PC-3 (cell line): ENCODE results near the gene SLC6A6. TPM values are rescaled to one million over a fixed set of nuclear protein-coding genes. Genes with fewer than 3 reads are reported as not detected.

Experiments
- ATAC-seq: fragments of 200-7000 bp; cut with Tn5 transposase; 2 replicates; pipeline ENCODE4 v1.9.1; 2020; ENCODE audit warnings: mild to moderate bottlenecking, moderate library complexity
- BruUV-seq: library from RNA; stranded (reverse); fragments of 400-500 nt; replicated peaks from 2 replicates; lab custom pipeline; 2021; lab: Mats Ljungman, UMichigan
- CTCF ChIA-PET: fragments of 300-600 bp; sonication (Branson Sonifier 250); formaldehyde crosslinking; loops from one replicate; lab custom pipeline; 2022; ENCODE audit warnings: antibody characterized with exemption; lab: Charles Lee
- POLR2A ChIA-PET: fragments of 300-600 bp; sonication (Branson Sonifier 250); formaldehyde crosslinking; loops from one replicate; lab custom pipeline; 2022; ENCODE audit warnings: antibody characterized with exemption; ENCODE audit not compliant: unreplicated experiment; lab: Charles Lee
- DNase-seq: peaks from one replicate; pipeline ENCODE4 v3.0.0-alpha.2; 2015
- H2AFZ ChIP-seq: fragments of 300-600 bp; sonication (generic); 2 replicates; pipeline ENCODE4 v1.6.0; 2016; ENCODE audit warnings: antibody characterized with exemption, low read length
- H3F3A ChIP-seq: fragments of 300-600 bp; sonication (generic); one replicate; pipeline ENCODE4 v1.6.0; 2017; ENCODE audit warnings: antibody characterized with exemption, low read length, control low read depth, mild to moderate bottlenecking; ENCODE audit not compliant: unreplicated experiment
- H3K27ac ChIP-seq: fragments of 300-600 bp; sonication (generic); 2 replicates; pipeline ENCODE4 v1.5.1; 2016; ENCODE audit warnings: mild to moderate bottlenecking, low read length
- H3K27me3 ChIP-seq: fragments of 300-600 bp; sonication (generic); 2 replicates; pipeline ENCODE4 v1.6.1; 2016; ENCODE audit warnings: low read length, mixed read lengths
- H3K36me3 ChIP-seq: fragments of 300-600 bp; sonication (generic); 2 replicates; pipeline ENCODE4 v1.6.1; 2016; ENCODE audit warnings: low read depth, mixed run types, low read length, mixed read lengths
- H3K4me1 ChIP-seq: fragments of 300-600 bp; sonication (generic); 2 replicates; pipeline ENCODE4 v1.5.1; 2016; ENCODE audit warnings: low read length; ENCODE audit not compliant: insufficient read depth
- H3K4me2 ChIP-seq: fragments of 300-600 bp; sonication (generic); 2 replicates; pipeline ENCODE4 v1.6.0; 2016; ENCODE audit warnings: low read length
- H3K4me3 ChIP-seq: fragments of 300-600 bp; sonication (generic); 2 replicates; pipeline ENCODE4 v1.5.1; 2016; ENCODE audit warnings: mild to moderate bottlenecking, low read length, mixed read lengths
- H3K79me2 ChIP-seq: fragments of 300-600 bp; sonication (generic); 2 replicates; pipeline ENCODE4 v1.6.1; 2017; ENCODE audit warnings: low read length, mixed read lengths
- H3K9ac ChIP-seq: fragments of 300-600 bp; sonication (generic); 2 replicates; pipeline ENCODE4 v1.6.0; 2016; ENCODE audit warnings: mild to moderate bottlenecking, low read length
- H3K9me2 ChIP-seq: fragments of 300-600 bp; sonication (generic); replicated peaks from 2 replicates; pipeline ENCODE4 v1.6.1; 2016; ENCODE audit warnings: mixed run types, low read length, mixed read lengths
- H3K9me3 ChIP-seq: fragments of 300-600 bp; sonication (generic); 2 replicates; pipeline ENCODE4 v1.6.1; 2016; ENCODE audit warnings: low read length, mixed read lengths
- H4K20me1 ChIP-seq: fragments of 300-600 bp; sonication (generic); 2 replicates; pipeline ENCODE4 v1.6.1; 2016; ENCODE audit warnings: low read length, mixed read lengths
- EZH2 ChIP-seq: fragments of 300-600 bp; sonication (generic); IDR thresholded peaks from one replicate; pipeline ENCODE4 v1.6.1; 2017; ENCODE audit warnings: antibody characterized with exemption, mild to moderate bottlenecking, low read length; ENCODE audit not compliant: unreplicated experiment
- EZH2phosphoT487 ChIP-seq: fragments of 300-600 bp; sonication (generic); IDR thresholded peaks from 2 replicates; pipeline ENCODE4 v1.6.1; 2018; ENCODE audit warnings: mild to moderate bottlenecking, antibody characterized with exemption, low read length, borderline replicate concordance
- intact Hi-C: fragments of 100-400 bp; cut with micrococcal nuclease; formaldehyde crosslinking; loops from 2 replicates; pipeline ENCODE4 v1.9.0; 2023
- total RNA-seq: library from RNA; depleted of rRNA; stranded (reverse); fragments of >200 nt; gene quantifications from 2 replicates; pipeline ENCODE4 v1.2.3, GENCODE V29; 2014
- TF ChIP-seq, protein P1 (sequence below): fragments of 300-600 bp; sonication (generic); conservative IDR thresholded peaks from 2 replicates; pipeline ENCODE4 v1.5.1; 2017; ENCODE audit warnings: antibody characterized with exemption, low read depth, mild to moderate bottlenecking, low read length

The SLC6A6 gene
- total RNA-seq, 1 experiment from 2014 or later, result 28.1 TPM

DNA sequence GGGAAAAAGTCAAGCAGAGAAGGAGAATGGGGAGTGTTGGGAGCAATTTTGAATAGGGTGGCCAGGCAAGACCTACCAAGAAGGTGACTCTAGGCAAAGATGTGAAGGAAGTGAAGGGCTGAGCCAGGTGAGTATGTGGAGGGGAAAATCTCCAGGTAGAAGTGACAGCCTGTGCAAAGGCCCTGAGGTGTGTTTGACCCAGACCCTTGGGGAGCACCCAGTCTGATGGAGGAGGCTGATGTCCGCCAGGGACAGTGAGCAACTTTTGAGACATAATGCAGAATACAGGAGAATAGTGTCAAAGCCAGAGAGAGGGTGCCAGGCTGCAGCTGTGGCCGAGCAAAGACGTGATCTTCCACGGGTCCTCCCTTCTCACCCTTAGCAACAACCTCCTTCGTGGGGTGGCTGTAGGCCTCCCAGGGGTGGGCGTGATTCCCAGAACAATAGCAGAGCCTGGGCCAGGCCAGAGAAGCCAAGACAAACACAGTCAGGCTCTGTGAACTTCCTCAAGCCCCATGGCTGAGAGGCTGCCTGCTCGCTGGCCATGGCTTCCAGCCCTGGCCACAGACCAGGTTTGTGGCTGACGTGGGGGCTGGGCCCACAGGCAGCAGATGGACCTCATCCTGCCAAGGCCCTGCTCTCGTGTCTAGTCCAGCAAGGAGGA, 58.1 kb downstream of the SLC6A6 start:
- intact Hi-C loops, result loop anchor here (1.0 kb wide), 2 partner anchors 58 to 199 kb away; partner anchors contain the start of gene SLC6A6
- H3K27ac ChIP-seq, result 0 out of 2 replicates have a peak overlapping the region, but pooled peaks have one; percentile 15
- no TSS peak for BruUV-seq
- POLR2A ChIA-PET, result no interaction called here
- no peak overlapping the region for H3K9ac ChIP-seq
- no peaks in the 10 kb centered on the region for H3K27me3 ChIP-seq
- TF ChIP-seq EZH2phosphoT487 (no peak; the same call in 1 of the 2 replicates), EZH2 (no peak)
- TF ChIP-seq, protein P1, sequence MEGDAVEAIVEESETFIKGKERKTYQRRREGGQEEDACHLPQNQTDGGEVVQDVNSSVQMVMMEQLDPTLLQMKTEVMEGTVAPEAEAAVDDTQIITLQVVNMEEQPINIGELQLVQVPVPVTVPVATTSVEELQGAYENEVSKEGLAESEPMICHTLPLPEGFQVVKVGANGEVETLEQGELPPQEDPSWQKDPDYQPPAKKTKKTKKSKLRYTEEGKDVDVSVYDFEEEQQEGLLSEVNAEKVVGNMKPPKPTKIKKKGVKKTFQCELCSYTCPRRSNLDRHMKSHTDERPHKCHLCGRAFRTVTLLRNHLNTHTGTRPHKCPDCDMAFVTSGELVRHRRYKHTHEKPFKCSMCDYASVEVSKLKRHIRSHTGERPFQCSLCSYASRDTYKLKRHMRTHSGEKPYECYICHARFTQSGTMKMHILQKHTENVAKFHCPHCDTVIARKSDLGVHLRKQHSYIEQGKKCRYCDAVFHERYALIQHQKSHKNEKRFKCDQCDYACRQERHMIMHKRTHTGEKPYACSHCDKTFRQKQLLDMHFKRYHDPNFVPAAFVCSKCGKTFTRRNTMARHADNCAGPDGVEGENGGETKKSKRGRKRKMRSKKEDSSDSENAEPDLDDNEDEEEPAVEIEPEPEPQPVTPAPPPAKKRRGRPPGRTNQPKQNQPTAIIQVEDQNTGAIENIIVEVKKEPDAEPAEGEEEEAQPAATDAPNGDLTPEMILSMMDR, result no peak
- H3F3A ChIP-seq, result peaks cover 6% of the 10 kb centered on the region
- ATAC-seq, result peak; percentile 89
- no peaks in the 10 kb centered on the region for H3K9me3 ChIP-seq
- H3K79me2 ChIP-seq, result no peaks in the 10 kb centered on the region
- peak overlapping the region; percentile 23; the same call in 1 of the 2 replicates for H3K4me2 ChIP-seq
- no peaks in the 10 kb centered on the region for H4K20me1 ChIP-seq
- no peak overlapping the region for H3K4me3 ChIP-seq
- peaks cover 12% of the 10 kb centered on the region for H3K4me1 ChIP-seq
- peaks cover 18% of the 10 kb centered on the region for H3K36me3 ChIP-seq
- peak; percentile 59 for DNase-seq
- H2AFZ ChIP-seq, result no peak overlapping the region
- CTCF ChIA-PET, result interaction anchor here (0.5 to 1.9 kb wide), 4 partner anchors 8 to 257 kb away, joined by 5 to 20 read pairs (median 8); partner anchors contain the start of gene SLC6A6
- no peaks in the 10 kb centered on the region for H3K9me2 ChIP-seq

DNA sequence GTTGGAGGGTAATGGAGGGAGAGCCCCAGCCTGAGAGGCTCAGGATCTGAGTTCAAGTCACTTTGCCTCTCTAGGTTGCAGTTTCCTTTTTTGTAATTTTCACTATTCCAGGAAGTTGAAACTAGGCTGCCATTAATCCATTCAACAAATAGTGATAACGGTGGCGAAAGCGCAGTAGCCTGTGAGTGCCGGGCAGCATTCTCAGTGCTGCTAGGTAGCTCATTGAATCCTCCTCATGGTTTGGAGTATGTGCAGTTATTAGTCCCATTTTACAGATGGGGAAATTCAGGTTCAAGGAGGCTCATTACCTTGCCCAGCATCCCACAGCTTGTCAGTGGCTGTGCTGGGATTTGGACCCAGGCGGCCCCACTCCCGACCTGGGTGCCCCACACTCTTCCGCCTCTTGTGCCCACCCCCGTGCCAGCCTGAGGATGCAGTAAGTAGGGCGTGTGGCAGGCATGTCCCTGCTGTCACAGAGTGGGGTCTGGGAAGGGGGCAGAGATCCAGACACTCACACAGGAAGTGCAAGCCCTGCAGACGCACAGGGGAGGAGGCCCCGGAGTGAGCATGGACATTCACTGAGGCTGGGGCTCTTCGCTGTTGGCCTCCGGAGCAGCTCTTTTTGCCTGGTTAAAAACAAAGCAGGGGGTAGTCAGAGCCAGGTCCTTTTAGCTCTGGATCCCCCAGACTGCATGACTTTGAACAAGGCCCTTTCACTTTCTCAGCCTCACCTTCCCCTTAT, 58.8 kb downstream of the SLC6A6 start:
- Histone ChIP-seq H3K27me3 (no peaks in the 10 kb centered on the region), H3K4me1 (peaks cover 12% of the 10 kb centered on the region), H3K4me3 (no peak overlapping the region), H3K9me3 (no peaks in the 10 kb centered on the region), H3K79me2 (no peaks in the 10 kb centered on the region), H3F3A (peaks cover 6% of the 10 kb centered on the region), H3K9me2 (no peaks in the 10 kb centered on the region), H3K36me3 (peaks cover 18% of the 10 kb centered on the region), H2AFZ (no peak overlapping the region), H3K27ac (no peak overlapping the region), H3K4me2 (peak overlapping the region; percentile 23; the same call in 1 of the 2 replicates), H4K20me1 (no peaks in the 10 kb centered on the region), H3K9ac (no peak overlapping the region)
- intact Hi-C loops, result loop anchor here (1.0 kb wide), 1 partner anchor 200 kb away; no protein-coding TSS in a partner anchor
- no peak for ATAC-seq
- CTCF ChIA-PET, result interaction anchor here (0.5 to 1.9 kb wide), 5 partner anchors 9 to 258 kb away, joined by 5 to 20 read pairs (median 9); partner anchors contain the start of gene SLC6A6
- POLR2A ChIA-PET, result no interaction called here
- BruUV-seq, result no TSS peak
- TF ChIP-seq, protein P1, result no peak
- TF ChIP-seq EZH2 (no peak), EZH2phosphoT487 (no peak)
- no peak for DNase-seq
